Renal pelvis (tissue), 4 donors: ENCODE results near the gene RELN. TPM values are rescaled to one million over a fixed set of nuclear protein-coding genes. Genes with fewer than 3 reads are reported as not detected.
"Not testable (repeated sequence)": the region's sequence is repeated elsewhere in the genome, so short reads cannot be mapped to it uniquely, and the experiment has no call there.

ENCODE experiments used
- DNase-seq: peaks from one replicate; pipeline ENCODE4 v3.0.0-alpha.2; 2013
- polyA plus RNA-seq, 3 donors: library from polyadenylated mRNA; unstranded; fragments of 120-200 nt; gene quantifications; one replicate each; pipeline ENCODE4 v1.2.1, GENCODE V29; 2013; ENCODE audit not compliant: insufficient read length in 3 of 3

RELN gene
- polyA plus RNA-seq, 3 donors = 7.1 to 14.8 (median 13.8) TPM

DNA sequence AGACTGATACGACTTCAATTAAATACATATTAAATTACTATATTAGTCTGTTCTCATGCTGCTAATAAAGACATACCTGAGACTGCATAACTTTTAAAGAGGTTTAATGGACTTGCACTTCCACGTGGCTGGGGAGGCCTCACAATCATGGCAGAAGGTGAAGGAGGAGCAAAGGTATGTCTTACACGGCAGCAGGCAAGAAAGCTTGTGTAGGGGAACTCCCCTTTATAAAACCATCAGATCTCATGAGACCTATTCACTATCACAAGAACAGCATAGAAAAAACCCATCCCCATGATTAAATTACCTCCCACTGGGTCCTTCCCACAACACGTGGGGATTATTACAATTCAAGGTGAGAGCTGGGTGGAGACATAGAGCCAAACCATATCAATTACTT lies 92.6 kb downstream of the RELN start:
- not testable (repeated sequence) for DNase-seq

DNA sequence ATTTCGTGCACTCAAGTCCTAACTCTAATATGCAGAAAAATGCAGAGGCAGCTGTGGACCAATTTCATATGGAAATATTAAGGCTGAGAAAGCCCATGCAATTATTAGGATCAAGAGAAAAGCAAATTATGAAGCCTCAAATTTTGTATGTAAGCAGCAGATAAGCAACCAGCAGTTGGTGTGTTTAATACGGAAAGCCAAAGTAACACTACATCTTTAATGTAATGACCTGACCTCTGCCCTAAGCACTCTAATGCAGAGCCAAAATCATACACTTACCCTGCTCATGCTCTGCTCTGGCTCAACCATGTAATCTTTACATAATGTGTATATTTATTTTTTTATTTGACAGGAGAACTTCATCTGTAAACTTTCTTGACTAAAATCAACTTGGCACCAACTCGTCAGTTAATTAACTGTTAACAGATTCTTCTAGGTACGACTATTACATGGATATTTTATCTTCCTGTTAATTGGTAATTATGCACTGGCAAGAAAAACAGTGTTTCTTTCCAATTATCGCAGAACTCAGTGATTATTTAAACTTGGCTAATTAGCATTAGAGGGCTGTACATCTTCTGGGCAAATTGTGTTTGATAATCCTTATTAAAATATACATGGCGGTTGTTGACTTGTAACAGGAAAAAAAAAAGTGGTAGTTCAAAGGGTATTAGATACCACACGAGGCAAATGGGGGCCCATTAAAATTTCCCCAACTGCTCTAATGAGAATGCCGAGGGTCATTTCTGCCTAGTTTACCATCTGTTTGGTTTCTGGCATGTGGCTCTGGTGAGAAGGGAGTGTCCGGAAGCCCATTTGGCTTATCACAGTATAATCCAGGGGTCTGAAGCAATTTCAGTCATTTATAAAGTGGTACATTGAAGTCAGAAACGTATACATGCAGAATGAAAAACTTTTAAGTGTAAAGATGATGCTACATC lies 94.5 kb downstream of the RELN start:
- no peak for DNase-seq

DNA sequence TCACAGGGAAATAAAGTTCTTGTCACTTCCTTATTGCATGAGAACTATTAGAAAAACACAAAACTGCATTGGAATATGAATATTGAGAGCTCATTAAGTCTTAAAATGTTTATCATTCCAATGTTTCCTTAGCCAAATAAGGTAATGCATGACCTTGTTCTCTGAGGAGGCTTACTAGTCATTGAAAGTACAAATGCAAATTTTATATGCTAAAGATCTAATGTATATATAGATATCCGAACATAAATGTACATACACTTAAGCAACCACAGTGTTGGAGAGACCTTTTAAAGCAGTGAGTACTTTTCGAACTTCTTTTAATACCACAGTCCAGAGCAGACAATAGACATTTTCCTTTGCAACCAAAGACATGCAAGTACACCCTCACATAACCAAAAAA lies 96.1 kb downstream of the RELN start:
- no peak for DNase-seq

DNA sequence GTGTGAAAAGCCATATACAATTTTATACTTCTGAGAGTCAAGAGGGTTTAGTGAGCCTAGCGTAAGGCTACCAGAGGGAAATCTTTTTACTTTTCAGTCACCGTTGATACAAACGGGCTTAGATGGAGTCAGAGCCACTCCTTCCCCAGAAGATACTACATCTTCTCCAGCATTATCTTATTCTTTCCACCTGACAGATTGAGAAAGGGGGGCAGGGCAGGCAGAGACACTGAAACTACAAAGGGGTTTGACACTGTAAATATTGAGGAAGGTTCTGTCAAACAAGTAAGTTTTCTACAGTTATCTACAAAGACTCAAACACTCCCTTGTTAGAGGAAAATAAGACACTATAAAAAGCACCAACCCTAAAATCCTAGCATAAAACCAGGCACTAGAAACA lies 100.0 kb downstream of the RELN start:
- no peak for DNase-seq

DNA sequence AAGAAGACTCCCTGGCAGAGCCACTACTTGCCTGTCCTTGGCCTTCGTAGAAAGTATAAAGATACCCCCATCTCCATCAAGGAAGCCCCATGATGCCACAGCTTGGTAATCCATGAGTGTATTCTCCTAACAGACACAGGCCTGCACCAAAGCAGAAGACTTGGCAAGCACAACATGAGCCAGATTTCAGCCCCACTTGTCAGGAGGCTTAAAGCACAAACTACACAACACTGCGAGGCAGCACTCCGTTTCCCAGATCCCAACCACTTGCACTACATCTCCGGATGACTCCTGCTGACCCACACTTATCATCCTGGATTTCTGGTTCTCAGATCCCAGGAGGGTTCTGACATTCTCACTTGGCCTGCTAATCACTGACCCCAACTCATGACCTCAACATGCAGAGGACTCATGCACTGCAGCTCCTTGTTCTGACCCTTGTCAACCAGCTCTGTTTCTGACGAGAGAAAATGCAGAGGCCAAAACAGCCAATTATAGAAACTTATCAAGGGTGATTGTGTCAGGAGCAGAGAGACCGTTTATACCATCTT lies 100.8 kb downstream of the RELN start:
- no peak for DNase-seq

DNA sequence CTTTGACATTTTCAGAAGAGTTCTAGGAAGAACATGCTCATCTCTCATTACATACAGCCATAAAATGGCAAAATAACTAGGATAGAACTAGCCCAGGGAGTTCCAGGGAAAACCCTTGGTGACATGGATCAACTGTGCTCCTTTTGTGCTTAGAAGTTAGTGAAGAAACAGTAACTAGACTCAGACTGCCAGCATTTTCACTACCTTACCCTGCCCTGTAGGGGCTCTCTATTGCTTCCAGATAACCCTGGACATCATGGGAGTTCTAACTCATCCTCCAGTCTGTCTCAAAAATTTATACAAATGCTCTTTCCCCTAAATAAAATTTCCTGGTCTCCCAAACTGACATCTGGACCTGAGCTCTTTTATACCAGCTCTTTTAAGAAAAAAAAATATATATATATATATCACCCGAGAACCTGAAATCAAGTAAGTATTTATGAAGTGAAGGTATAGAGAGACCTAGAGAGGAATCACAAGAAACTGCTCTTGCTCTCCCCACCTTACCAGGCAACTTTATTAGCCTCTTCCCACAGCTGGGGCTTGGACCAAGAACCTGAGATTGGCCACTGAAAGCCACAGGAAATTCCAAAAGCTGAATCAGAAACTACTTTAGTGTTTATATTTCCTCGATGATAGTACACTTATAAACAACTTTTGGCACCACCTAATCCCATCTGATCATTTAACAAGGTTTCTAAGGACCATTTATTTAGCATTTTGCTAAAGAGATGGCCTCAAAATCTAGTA lies 101.4 kb downstream of the RELN start:
- no peak for DNase-seq

DNA sequence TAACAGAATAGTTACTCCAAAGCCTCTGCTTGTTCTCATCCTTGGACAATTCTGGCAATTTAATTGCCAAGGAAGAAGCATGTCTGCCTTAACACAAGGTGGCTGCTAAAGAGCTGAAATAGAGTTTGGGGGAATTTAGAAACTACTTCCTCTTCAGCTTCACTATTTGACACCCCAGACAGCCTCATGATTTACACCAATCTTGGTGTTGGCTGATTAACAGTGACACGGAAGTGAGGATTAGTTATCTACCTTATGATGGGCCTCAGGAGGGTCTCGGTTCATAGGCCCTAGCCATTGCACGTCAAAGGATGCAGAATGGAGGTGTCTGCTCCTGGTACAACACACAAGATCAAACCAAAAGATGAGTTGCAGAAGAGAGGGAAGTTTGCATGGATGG lies 102.4 kb downstream of the RELN start:
- DNase-seq = no peak

DNA sequence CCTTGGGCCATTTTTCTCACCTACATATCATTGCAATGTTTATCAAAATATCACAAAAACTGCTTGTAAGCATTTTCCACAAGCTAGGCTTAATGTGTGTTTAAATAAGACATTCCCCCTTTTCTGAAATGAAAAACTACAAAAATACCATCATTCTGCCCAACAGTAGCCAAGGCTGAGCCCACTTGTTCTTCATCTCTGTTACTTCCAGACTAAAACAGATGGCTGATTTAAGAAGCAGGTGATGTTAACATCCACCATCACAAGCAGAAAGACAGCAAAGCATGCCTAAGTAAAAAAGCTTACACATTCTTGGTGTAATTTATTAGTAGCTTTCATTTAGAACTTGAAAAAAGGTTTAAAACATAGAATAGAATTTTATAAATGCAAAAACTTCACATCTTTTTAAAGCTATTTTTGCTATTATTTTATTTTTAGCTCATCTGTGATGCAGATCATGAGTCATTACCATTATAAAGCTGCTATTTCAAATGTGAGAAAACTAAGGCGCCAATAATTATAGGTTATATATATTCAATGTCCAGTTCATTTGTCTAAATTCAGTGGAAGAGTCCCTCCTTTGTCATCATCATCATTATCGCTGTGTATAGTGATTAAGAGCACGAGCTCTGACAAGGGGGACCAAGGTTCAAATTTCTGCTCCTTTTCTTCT lies 109.4 kb downstream of the RELN start:
- DNase-seq = no peak

DNA sequence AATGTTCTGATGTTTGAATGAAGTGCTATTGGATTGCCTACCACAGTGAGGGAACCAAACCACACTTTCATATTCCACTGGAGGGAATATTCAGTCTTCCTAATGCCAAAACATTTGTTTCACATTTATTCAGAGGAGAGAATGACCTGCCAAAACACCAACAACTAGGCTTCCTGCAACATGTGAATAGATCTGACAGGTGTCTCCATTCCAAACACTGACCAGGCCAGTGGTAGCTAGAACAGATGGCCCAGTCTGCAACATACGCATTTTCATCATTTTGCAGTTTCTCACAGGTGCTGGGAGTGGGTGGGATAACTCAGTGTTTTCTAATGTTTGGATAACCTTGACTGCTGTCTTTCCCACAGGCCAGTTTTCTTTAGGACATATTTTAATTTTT lies 110.0 kb downstream of the RELN start:
- no peak for DNase-seq

DNA sequence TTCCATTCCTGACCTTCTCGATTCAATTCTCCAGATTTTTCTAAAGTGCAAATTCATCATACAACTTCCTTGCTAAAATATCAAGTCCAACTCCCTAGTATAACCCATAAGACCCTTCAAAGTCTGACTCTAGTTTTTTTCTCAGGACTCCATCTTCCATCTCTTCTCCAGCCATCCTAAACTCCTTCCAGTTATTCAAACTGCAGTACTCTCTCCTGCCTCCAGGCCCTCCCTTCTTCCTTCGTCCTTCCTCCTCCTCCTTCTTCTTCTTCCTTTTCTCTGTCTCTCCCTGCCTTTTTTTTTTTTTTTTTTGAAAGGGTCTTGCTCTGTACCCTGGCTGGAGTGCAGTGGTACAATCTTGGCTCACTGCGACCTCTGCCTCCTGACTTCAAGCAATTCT lies 111.9 kb downstream of the RELN start:
- no peak for DNase-seq

DNA sequence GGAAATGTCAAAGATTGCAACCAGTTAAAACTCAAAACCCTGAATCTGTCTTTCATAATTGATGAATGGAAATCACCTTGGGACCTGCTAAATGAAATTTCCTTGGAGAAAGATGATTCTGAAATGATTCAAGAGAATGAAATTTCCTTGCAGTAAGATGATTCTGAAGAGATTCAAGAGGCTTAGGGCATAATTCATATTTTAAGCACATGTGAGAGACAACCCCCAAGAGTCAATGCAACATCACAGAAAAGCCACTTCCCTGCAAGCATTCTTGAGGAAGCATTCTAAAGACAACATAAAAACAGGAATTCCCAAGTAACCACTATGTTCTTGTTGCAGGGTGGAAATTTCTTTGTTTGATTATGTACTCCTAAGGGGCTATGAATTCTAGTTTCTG lies 113.7 kb downstream of the RELN start:
- DNase-seq = no peak

DNA sequence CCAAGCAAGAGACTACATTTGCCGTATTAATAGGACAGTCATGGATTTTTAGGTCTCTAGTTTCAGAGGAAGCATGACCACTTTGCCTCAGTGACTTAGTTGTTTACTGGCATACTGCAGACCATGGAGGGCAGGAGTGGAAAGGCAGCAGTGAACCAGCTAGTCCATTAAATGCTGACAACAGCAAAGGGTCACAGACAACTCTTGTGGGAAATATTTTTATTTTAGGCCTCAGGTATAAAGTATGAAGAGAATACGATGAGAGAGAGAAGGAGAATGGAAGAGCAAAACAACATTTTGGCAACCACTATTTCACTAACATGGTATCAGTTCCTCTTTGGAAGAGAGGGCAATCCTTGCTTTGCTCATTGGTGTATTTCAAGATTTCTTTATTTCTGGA lies 118.0 kb downstream of the RELN start:
- DNase-seq = no peak

DNA sequence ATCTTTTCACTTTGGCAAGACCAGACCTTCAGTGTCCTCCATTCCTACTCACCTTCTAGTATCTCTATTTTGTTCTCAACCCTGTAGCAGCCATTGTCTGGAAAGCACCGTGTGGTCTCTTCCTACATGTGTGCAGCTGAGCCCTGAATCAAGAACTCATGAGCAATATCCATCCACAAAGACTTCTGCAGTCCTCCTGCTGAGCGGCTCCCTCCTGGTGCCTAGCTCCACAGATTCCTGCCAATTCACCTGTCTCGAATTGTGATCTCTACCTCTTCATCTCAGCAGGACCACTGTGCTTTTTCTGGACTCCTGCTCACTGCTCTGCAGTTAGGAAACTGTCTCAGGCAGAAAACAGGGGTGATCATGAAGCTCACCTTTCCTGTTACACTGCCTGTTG lies 118.8 kb downstream of the RELN start:
- no peak for DNase-seq

DNA sequence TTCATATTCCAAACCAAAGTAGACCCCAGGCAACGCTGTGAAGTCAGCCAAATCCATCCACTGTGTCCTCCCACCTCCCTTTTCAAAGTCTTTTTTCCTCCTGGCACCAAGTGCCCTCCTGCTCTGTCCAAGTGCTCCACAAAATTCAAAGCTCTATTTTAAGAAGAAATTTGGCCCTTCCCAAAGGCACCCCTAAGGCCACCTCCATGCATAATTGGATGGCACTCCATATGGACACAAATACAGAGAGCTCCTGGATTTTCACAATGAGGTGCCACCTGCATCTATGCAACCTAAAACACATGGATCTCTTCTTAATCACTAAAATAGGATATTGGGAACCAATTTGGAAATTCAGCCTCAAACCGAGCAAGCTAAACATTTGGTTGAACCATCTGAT lies 121.6 kb downstream of the RELN start:
- DNase-seq = no peak

DNA sequence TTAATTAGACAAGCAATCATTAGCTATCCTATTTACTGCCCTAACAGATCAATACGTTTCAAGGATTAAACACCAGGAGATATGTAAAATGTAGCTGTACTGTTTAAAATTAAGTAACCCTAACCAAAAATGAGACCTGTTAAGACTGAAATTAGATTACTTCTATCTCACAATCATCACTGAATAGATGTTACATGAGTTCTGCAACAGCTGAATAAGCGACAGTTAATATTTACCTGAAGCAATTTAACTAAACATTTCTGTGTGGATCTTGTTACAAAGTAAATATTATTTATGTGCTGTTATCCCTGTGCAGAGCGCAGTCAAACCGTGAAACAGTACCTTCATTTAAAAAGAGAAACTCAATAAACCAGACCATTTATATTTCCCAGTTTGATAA lies 122.5 kb downstream of the RELN start:
- peak; percentile 23 for DNase-seq

DNA sequence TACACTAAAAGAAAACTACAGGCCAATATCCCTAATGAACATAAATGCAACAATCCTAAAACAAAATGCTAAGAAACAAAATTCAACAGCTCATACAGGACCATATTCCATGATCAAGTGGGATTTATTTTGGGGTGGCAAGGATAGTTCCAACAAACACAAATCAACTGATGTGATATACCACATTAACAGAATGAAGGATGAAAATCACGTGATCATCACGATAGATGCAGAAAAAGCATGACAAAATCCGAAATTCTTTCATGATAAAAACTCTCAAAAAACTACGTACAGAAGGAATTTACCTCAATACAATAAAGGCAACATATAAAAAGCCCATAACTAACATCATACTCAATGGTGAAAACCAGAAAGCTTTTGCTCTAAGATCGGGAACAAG lies 124.0 kb downstream of the RELN start:
- no peak for DNase-seq

DNA sequence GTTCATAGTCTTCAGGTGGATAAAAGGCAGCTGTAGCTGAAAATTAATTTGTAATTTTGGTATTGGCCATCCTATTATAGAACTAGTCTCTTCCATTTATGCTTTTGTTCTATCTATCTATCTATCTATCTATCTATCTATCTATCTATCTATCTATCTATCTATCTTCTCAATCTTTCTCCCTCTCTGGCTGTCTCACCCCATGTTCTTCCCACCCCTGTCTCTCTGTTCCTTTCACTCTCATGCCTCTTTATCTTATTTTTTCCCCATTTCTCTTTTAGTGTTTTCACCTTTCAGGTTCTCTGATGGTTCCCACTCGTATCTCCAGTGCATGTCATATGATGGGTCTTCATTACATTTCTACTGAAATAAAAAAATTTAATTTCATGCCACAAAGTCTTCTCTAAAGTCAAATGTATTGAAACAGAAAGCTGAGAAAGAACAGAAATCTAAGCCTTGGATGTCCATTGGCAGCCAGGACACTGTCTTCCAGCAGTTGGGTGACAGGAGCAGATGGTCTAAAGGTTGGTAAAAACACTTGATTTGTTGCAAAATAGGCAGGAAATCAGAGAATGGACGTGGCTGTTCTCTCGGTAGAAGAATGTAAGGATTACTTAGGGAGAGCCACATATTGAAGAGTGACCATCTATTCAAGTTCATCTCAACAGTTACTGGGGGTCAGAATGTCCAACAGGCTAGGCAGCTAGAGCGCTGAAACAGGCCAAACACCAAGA lies 127.0 kb downstream of the RELN start:
- DNase-seq = no peak

DNA sequence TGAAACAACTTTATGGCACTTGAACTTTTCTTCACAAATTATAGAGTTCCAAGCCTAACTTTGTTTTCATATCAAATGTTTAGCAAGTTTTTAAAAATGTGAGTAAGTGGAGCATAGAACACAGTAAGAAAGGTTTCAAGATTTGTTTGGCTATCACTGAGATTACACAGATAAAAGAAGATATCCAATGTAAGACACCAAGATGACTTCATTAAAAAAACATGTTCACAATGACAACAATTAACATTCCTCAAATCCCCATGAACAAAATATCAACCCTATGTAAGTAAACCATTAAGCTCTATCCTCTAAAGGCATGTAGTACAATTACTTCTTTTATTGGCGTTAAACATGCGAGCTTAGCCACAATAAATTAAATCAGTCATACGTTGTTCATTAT lies 129.7 kb downstream of the RELN start:
- DNase-seq = no peak

DNA sequence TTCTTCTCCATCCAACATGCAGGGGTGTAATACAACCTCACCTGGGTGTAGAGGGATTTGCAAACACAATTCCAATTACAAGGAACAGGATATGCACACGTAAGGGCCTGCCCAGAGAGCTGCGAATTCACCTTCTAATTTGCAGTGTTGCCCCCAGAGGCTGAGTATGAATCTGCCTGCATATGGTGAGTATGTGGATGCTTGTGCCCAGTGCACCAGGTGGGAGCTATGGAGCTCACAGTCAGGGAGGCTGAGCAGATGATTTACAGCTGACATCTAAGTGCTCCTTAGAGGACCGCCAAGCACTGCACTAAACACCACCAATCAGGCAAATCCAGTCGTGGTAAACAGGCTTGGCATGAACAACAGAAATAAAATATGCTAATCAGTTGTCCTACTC lies 132.0 kb downstream of the RELN start:
- DNase-seq = peak; percentile 1

DNA sequence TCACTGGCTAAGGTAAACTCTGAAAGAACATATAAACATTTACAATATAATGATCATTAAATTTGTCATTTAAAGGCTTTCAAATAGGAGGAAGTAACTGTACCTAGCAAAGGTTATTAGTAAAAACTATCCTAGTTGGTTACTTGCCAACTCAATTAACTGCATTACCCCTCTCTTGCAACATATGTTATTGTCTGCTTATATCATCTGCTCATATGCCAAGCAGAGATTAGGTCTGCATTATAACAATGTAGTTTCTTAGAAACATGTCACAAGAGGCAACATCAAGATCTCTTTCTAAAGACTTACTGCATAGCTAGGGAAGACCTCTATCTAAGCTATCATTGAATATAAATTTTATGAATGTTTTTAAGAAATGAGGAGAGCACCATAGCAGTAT lies 132.5 kb downstream of the RELN start:
- no peak for DNase-seq

DNA sequence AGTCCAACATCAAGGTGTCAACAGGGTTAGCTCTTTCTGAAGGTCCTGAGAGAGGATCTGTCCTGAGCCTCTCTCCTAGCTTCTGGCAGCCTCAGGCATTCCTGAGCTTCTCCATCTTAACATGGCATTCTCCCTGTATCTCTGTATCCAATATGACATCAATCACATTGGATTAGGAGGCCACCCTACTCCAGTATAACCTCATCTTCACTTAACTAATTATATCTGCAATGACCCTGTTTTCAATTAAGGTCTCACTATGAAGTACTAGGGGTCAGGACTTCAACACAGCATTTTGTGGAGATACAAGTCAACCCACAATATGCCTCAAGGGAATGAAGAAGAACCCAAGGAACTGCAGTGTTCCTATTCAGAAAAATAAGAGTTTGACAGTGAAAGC lies 133.8 kb downstream of the RELN start:
- DNase-seq = no peak

DNA sequence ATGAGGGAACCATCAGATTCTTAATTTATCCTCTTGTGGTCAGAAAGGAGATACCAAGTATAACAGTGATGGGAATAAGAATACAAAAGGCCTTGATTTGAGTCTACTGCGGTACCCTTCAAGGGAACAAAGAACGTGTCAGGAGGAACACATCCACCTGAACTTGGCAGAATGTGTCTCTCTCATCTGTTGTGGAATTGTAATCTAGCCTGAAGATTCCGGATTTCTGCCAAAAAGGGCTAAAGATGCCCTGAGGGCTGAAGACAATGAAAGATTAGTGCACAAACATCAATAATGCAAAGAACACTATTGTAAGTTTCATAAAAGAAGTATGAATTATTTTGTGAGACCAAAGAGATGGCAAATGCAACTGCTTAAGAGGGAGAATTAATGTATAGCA lies 134.8 kb downstream of the RELN start:
- no peak for DNase-seq
